Measurements from ENCODE around the gene NOA1. TPM values are rescaled to one million over a fixed set of nuclear protein-coding genes. Genes with fewer than 3 reads are reported as not detected.
A peak's percentile ranks its signal among the peaks of the same experiment; 100 is the strongest.
"Not testable (repeated sequence)": the region's sequence is repeated elsewhere in the genome, so short reads cannot be mapped to it uniquely, and the experiment has no call there.

Gene NOA1
- total RNA-seq, 2 experiments from 2014 or later = 32.1 to 32.4 TPM

DNA sequence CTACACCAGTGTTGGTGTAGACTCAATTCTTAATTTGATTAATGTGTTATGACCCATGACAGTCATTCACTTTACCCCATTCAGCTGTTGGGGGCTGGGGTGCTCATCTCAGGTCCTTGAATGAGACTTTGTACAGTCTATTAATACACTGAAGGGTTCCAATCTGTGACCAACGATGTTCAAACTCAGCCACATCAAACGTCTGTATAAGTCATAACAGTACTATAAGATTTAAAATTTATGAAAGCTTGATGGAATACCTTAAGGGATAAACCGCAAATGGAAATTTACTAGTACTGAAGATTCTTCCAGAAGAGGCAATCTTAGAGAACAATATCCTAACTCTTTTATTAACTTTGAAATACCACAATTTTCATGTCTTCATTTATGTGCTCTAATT, 36.0 kb downstream of the NOA1 start:
- peaks cover 4% of the 10 kb centered on the region for H3K4me1 Mint-ChIP-seq (ENCODE audit: low read depth)
- ChIA-PET POLR2A (interaction anchor here (0.9 kb wide), 1 partner anchor 19 kb away, joined by 3 read pairs; no protein-coding TSS in a partner anchor), CTCF (interaction anchor here (1.1 to 2.1 kb wide), 3 partner anchors 15 to 516 kb away, joined by 3 to 4 read pairs (median 4); no protein-coding TSS in a partner anchor)
- no peaks in the 10 kb centered on the region for H3K9me3 Mint-ChIP-seq
- TF ChIP-seq, protein P1, sequence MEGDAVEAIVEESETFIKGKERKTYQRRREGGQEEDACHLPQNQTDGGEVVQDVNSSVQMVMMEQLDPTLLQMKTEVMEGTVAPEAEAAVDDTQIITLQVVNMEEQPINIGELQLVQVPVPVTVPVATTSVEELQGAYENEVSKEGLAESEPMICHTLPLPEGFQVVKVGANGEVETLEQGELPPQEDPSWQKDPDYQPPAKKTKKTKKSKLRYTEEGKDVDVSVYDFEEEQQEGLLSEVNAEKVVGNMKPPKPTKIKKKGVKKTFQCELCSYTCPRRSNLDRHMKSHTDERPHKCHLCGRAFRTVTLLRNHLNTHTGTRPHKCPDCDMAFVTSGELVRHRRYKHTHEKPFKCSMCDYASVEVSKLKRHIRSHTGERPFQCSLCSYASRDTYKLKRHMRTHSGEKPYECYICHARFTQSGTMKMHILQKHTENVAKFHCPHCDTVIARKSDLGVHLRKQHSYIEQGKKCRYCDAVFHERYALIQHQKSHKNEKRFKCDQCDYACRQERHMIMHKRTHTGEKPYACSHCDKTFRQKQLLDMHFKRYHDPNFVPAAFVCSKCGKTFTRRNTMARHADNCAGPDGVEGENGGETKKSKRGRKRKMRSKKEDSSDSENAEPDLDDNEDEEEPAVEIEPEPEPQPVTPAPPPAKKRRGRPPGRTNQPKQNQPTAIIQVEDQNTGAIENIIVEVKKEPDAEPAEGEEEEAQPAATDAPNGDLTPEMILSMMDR (IDR thresholded peaks at IDR 0.05) = no peak
- no peak for DNase-seq
- H3K4me3 Mint-ChIP-seq = no peak overlapping the region
- no peaks in the 10 kb centered on the region for H3K27me3 Mint-ChIP-seq
- intact Hi-C loops (cut with micrococcal nuclease) = no loop called here
- ATAC-seq = no peak
- peaks cover 14% of the 10 kb centered on the region for H3K36me3 Mint-ChIP-seq (ENCODE audit: low read depth)
- H3K27ac Mint-ChIP-seq = no peak overlapping the region

DNA sequence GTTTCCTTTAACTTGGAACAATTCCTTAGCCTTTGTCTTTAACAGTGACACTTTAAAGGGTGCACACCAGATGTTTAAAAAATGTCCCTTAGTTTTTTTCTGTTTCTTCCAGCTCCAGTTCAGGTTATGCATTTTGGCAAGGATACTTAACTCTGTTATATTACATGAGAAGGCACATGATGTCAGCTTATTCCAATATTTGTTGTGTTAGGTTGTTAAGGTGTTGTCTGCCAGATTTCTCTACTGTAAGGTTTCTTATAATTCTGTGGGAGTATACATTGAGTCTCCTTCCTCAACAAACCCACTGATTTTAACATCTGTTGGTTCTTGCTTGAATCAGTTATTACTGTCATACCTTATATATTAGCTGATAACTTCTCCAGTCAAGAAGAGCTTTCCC, 36.4 kb downstream of the NOA1 start:
- intact Hi-C loops (cut with micrococcal nuclease) = no loop called here
- H3K27me3 Mint-ChIP-seq = no peaks in the 10 kb centered on the region
- ChIA-PET POLR2A (interaction anchor here (0.9 kb wide), 1 partner anchor 19 kb away, joined by 3 read pairs; no protein-coding TSS in a partner anchor), CTCF (interaction anchor here (1.1 to 2.1 kb wide), 3 partner anchors 15 to 516 kb away, joined by 3 to 4 read pairs (median 4); no protein-coding TSS in a partner anchor)
- ATAC-seq (no peak), DNase-seq (no peak)
- TF ChIP-seq, protein P1 (IDR thresholded peaks at IDR 0.05) = no peak
- peaks cover 4% of the 10 kb centered on the region for H3K4me1 Mint-ChIP-seq (ENCODE audit: low read depth)
- H3K9me3 Mint-ChIP-seq = no peaks in the 10 kb centered on the region
- H3K4me3 Mint-ChIP-seq = no peak overlapping the region
- peaks cover 14% of the 10 kb centered on the region for H3K36me3 Mint-ChIP-seq (ENCODE audit: low read depth)
- no peak overlapping the region for H3K27ac Mint-ChIP-seq

DNA sequence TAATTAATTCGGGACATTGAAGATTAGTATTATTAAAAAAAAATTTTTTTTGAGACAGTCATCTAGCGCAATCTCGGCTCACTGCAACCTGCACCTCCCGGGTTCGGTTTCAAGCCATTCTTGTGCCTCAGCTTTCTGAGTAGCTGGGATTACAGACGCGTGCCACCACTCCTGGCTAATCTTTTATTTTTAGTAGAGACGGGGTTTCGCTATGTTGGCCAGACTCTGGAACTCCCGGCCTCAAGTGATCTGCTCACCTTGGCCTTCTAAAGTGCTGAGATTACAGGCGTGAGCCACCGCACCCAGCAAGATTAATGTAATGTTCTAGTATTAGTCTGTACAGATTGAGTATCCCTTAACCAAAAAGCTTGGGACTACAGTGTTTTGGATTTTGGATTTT, 37.0 kb downstream of the NOA1 start:
- H3K36me3 Mint-ChIP-seq (ENCODE audit: low read depth) = peaks cover 14% of the 10 kb centered on the region
- peaks cover 4% of the 10 kb centered on the region for H3K4me1 Mint-ChIP-seq (ENCODE audit: low read depth)
- no peaks in the 10 kb centered on the region for H3K9me3 Mint-ChIP-seq
- no peak for ATAC-seq
- TF ChIP-seq, protein P1 (IDR thresholded peaks at IDR 0.05) = no peak
- ChIA-PET CTCF (interaction anchor here (0.6 to 2.1 kb wide), 3 partner anchors 16 to 104 kb away, joined by 3 to 4 read pairs (median 3); partner anchors contain the start of gene NOA1), POLR2A (interaction anchor here (0.9 kb wide), 1 partner anchor 20 kb away, joined by 3 read pairs; no protein-coding TSS in a partner anchor)
- no peaks in the 10 kb centered on the region for H3K27me3 Mint-ChIP-seq
- intact Hi-C loops (cut with micrococcal nuclease) = no loop called here
- DNase-seq = no peak
- H3K27ac Mint-ChIP-seq = no peak overlapping the region
- H3K4me3 Mint-ChIP-seq = no peak overlapping the region

GRCh38 chr4:56939826-56940225, 37.6 kb downstream of the NOA1 start:
- intact Hi-C loops (cut with micrococcal nuclease); H3K9me3 Mint-ChIP-seq; H3K27ac Mint-ChIP-seq; POLR2A ChIA-PET; DNase-seq; H3K4me3 Mint-ChIP-seq; H3K4me1 Mint-ChIP-seq (ENCODE audit: low read depth); ATAC-seq; H3K27me3 Mint-ChIP-seq: not testable (repeated sequence)
- H3K36me3 Mint-ChIP-seq (ENCODE audit: low read depth) = peaks cover 14% of the 10 kb centered on the region
- CTCF ChIA-PET = interaction anchor here (0.8 kb wide), 1 partner anchor 38 kb away, joined by 3 read pairs; the partner anchor contains the start of gene NOA1

DNA sequence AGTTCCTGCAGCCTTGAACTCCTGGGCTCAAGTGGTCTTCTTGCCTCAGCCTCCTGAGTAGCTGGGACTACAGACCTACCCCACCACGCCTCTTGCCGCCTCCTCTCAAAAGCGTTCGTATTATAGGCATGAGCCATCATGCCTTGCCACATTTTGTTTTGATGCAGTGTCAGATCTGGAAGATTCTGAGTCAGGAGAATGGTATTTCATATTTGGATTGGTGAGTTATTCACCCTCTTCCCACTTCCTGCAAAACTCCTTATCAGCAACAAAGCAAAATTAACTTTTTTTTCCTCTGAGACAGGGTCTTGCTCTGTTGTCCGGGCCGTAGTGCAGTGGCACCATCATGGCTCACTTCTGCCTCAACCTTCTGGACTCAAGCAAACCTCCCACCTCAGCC, 40.1 kb downstream of the NOA1 start:
- CTCF ChIA-PET = no interaction called here
- intact Hi-C loops (cut with micrococcal nuclease) = no loop called here
- TF ChIP-seq, protein P1 (IDR thresholded peaks at IDR 0.05) = no peak
- Mint-ChIP-seq H3K4me1 (ENCODE audit: low read depth) (peaks cover 16% of the 10 kb centered on the region), H3K9me3 (no peaks in the 10 kb centered on the region), H3K27me3 (no peaks in the 10 kb centered on the region), H3K4me3 (no peak overlapping the region), H3K27ac (peak overlapping the region; percentile 21), H3K36me3 (ENCODE audit: low read depth) (peaks cover 18% of the 10 kb centered on the region)
- ATAC-seq (no peak), DNase-seq (no peak)
- POLR2A ChIA-PET = no interaction called here

Measured in activated CD8-positive, alpha-beta T cell treated with anti-CD3 and anti-CD28 coated beads for 36 hours (primary cell).